Esophagus muscularis mucosa (tissue), 3 donors: ENCODE measurements around the gene SLC6A3.

Source experiments
- EP300 ChIP-seq: sonication (generic); formaldehyde crosslinking; IDR thresholded peaks from one replicate; pipeline ENCODE4 v1.6.1; 2017; ENCODE audit warnings: antibody characterized with exemption
- POLR2AphosphoS5 ChIP-seq, 2 donors: sonication (generic); formaldehyde crosslinking; IDR thresholded peaks; one replicate each; pipeline ENCODE4 v1.6.1; 2017; ENCODE audit warnings: antibody characterized with exemption in 2 of 2

GRCh38 chr5:1424716-1425115 is 20.5 kb downstream of the SLC6A3 start:
- TF ChIP-seq POLR2AphosphoS5 (IDR thresholded peaks at IDR 0.05) = no peak
- TF ChIP-seq EP300 = no peak
